ENCODE data around the gene CMSS1.
"Not testable (repeated sequence)": the region's sequence is repeated elsewhere in the genome, so short reads cannot be mapped to it uniquely, and the experiment has no call there.

DNA sequence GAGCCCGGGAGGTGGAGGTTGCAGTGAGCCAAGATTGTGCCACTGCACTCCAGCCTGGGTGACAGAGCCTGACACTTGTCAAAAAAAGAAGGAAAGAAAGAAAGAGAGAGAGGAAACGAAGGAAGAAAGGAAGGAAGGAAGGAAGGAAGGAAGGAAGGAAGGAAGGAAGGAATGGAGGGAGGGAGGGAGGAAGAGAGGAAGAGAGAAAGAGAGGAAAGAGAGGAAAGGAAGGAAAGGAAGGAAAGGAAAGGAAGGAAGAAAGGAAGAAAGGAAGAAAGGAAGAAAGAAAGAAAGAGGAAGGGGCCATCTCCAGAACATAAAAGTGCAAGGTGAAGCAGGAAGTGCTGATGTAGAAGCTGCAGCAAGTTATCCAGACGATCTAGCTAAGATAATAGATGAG, 411.5 kb downstream of the CMSS1 start:
- TF ChIP-seq, protein P1, sequence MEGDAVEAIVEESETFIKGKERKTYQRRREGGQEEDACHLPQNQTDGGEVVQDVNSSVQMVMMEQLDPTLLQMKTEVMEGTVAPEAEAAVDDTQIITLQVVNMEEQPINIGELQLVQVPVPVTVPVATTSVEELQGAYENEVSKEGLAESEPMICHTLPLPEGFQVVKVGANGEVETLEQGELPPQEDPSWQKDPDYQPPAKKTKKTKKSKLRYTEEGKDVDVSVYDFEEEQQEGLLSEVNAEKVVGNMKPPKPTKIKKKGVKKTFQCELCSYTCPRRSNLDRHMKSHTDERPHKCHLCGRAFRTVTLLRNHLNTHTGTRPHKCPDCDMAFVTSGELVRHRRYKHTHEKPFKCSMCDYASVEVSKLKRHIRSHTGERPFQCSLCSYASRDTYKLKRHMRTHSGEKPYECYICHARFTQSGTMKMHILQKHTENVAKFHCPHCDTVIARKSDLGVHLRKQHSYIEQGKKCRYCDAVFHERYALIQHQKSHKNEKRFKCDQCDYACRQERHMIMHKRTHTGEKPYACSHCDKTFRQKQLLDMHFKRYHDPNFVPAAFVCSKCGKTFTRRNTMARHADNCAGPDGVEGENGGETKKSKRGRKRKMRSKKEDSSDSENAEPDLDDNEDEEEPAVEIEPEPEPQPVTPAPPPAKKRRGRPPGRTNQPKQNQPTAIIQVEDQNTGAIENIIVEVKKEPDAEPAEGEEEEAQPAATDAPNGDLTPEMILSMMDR (IDR thresholded peaks at IDR 0.05) = not testable (repeated sequence)
- not testable (repeated sequence) for TF ChIP-seq POLR2A (IDR thresholded peaks at IDR 0.05)

All from Peyer's patch (tissue), 4 donors.